ENCODE results near the gene SLC9A9.

DNA sequence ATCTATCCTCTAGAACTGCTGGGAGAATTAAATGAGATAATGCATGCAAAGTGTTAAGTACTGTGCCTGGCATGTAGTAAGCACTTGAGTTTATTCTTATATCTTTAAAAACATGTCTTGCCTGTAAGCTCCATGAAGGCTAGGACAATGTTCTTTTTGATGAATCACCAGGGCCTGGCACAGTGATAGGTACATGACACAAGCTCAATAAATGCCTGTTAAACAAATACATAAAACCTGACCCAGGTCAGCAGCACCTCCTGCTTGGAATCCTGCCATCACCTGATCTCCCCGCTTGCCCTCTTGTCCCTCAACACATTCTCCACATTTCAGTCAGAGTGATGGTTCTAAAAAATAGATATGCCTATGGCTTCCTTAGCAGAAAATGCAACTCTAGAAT lies 541.9 kb downstream of the SLC9A9 start:
- TF ChIP-seq, protein P1, sequence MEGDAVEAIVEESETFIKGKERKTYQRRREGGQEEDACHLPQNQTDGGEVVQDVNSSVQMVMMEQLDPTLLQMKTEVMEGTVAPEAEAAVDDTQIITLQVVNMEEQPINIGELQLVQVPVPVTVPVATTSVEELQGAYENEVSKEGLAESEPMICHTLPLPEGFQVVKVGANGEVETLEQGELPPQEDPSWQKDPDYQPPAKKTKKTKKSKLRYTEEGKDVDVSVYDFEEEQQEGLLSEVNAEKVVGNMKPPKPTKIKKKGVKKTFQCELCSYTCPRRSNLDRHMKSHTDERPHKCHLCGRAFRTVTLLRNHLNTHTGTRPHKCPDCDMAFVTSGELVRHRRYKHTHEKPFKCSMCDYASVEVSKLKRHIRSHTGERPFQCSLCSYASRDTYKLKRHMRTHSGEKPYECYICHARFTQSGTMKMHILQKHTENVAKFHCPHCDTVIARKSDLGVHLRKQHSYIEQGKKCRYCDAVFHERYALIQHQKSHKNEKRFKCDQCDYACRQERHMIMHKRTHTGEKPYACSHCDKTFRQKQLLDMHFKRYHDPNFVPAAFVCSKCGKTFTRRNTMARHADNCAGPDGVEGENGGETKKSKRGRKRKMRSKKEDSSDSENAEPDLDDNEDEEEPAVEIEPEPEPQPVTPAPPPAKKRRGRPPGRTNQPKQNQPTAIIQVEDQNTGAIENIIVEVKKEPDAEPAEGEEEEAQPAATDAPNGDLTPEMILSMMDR (conservative IDR thresholded peaks at IDR 0.05; ENCODE audit: low read depth, low read length): no peak
- no peak for TF ChIP-seq EZH2 (IDR thresholded peaks at IDR 0.05; ENCODE audit: borderline replicate concordance, low read depth, low read length, poor library complexity, severe bottlenecking)
